IMR-90 (cell line): ENCODE results near the gene FADS6. TPM values are rescaled to one million over a fixed set of nuclear protein-coding genes. Genes with fewer than 3 reads are reported as not detected.
A peak's percentile ranks its signal among the peaks of the same experiment; 100 is the strongest.

ENCODE experiments used
- ATAC-seq: fragments of 200-7000 bp; cut with Tn5 transposase; 2 replicates; pipeline ENCODE4 v1.9.1; 2020; ENCODE audit warnings: low read depth, mild to moderate bottlenecking, moderate library complexity
- BruUV-seq: library from RNA; stranded (reverse); fragments of 400-500 nt; replicated peaks from 2 replicates; lab custom pipeline; 2021; lab: Mats Ljungman, UMichigan
- CTCF ChIA-PET: fragments of 300-600 bp; formaldehyde crosslinking; extraction: SDS; loops from one replicate; lab custom pipeline; 2021; ENCODE audit warnings: antibody characterized with exemption; lab: Yijun Ruan, JAX
- POLR2A ChIA-PET: fragments of 300-600 bp; sonication (Branson Sonifier 250); formaldehyde crosslinking; loops from one replicate; lab custom pipeline; 2022; ENCODE audit warnings: antibody characterized with exemption; ENCODE audit not compliant: unreplicated experiment; lab: Charles Lee
- DNase-seq: peaks from one replicate; pipeline ENCODE4 v3.0.0; 2013
- H2AFZ ChIP-seq: replicated peaks from 2 replicates; pipeline ENCODE3; 2013; ENCODE audit warnings: low read length, mild to moderate bottlenecking; ENCODE audit not compliant: poor library complexity
- H2AK5ac ChIP-seq: 2 replicates; pipeline ENCODE4 v1.6.1; 2013; ENCODE audit warnings: low read depth, low read length, inconsistent platforms
- H2AK9ac ChIP-seq: replicated peaks from 2 replicates; pipeline ENCODE3; 2013; ENCODE audit warnings: mild to moderate bottlenecking, low read depth, low read length, moderate library complexity; ENCODE audit not compliant: poor library complexity
- H2BK120ac ChIP-seq: 2 replicates; pipeline ENCODE4 v1.6.1; 2013; ENCODE audit warnings: low read depth, low read length, inconsistent platforms
- H2BK15ac ChIP-seq: 3 replicates; pipeline ENCODE4 v1.6.1; 2013; ENCODE audit warnings: low read depth, low read length, inconsistent platforms
- H2BK20ac ChIP-seq: 2 replicates; pipeline ENCODE4 v1.6.1; 2013; ENCODE audit warnings: low read depth, mild to moderate bottlenecking, inconsistent platforms, low read length, moderate library complexity
- H2BK5ac ChIP-seq: 2 replicates; pipeline ENCODE4 v1.6.1; 2013; ENCODE audit warnings: mild to moderate bottlenecking, low read depth, low read length, inconsistent platforms; ENCODE audit not compliant: poor library complexity, severe bottlenecking
- H3K14ac ChIP-seq: replicated peaks from 2 replicates; pipeline ENCODE4 v1.6.1; 2013; ENCODE audit warnings: low read depth, low read length, inconsistent platforms
- H3K18ac ChIP-seq: 2 replicates; pipeline ENCODE4 v1.6.1; 2013; ENCODE audit warnings: low read depth, low read length, control low read depth
- H3K23ac ChIP-seq: 2 replicates; pipeline ENCODE4 v1.6.1; 2013; ENCODE audit warnings: low read depth, low read length, inconsistent platforms
- H3K27ac ChIP-seq: 2 replicates; pipeline ENCODE4 v1.5.1; 2013; ENCODE audit warnings: mild to moderate bottlenecking, control low read depth, low read length; ENCODE audit not compliant: insufficient read depth
- H3K27me3 ChIP-seq: 2 replicates; pipeline ENCODE4 v1.6.1; 2013; ENCODE audit warnings: low read length; ENCODE audit not compliant: control insufficient read depth, insufficient read depth
- H3K36me3 ChIP-seq: 2 replicates; pipeline ENCODE4 v1.6.1; 2013; ENCODE audit warnings: low read length, mixed read lengths; ENCODE audit not compliant: control insufficient read depth, insufficient read depth
- H3K4ac ChIP-seq: 2 replicates; pipeline ENCODE4 v1.6.1; 2013; ENCODE audit warnings: low read depth, low read length, inconsistent platforms
- H3K4me1 ChIP-seq: 2 replicates; pipeline ENCODE4 v1.6.1; 2013; ENCODE audit warnings: low read length, mixed read lengths; ENCODE audit not compliant: control insufficient read depth, insufficient read depth
- H3K4me2 ChIP-seq: 2 replicates; pipeline ENCODE4 v1.6.1; 2013; ENCODE audit warnings: low read depth, mild to moderate bottlenecking, control low read depth, low read length, moderate library complexity
- H3K4me3 ChIP-seq: 2 replicates; pipeline ENCODE4 v1.5.1; 2013; ENCODE audit warnings: low read depth, mild to moderate bottlenecking, control low read depth, low read length, moderate library complexity; ENCODE audit not compliant: insufficient read depth
- H3K56ac ChIP-seq: 2 replicates; pipeline ENCODE4 v1.6.1; 2013; ENCODE audit warnings: low read length, inconsistent platforms; ENCODE audit not compliant: insufficient read depth; ENCODE audit errors: extremely low read depth
- H3K79me1 ChIP-seq, 2 experiments: 2 replicates each; pipeline ENCODE4 v1.6.1; 2013; ENCODE audit warnings: low read length in 2 of 2, inconsistent platforms in 1 of 2, low read depth in 1 of 2
- H3K9ac ChIP-seq: 2 replicates; pipeline ENCODE4 v1.6.1; 2013; ENCODE audit warnings: low read depth, low read length, control low read depth
- H3K9me1 ChIP-seq: 2 replicates; pipeline ENCODE4 v1.6.1; 2013; ENCODE audit warnings: low read length, inconsistent platforms; ENCODE audit not compliant: insufficient read depth
- H3K9me3 ChIP-seq: 2 replicates; pipeline ENCODE4 v1.6.1; 2013; ENCODE audit warnings: low read length; ENCODE audit not compliant: control insufficient read depth, insufficient read depth
- H4K20me1 ChIP-seq: 2 replicates; pipeline ENCODE4 v1.6.1; 2013; ENCODE audit warnings: low read length, inconsistent platforms; ENCODE audit not compliant: insufficient read depth
- H4K5ac ChIP-seq: 2 replicates; pipeline ENCODE4 v1.6.1; 2013; ENCODE audit warnings: mild to moderate bottlenecking, low read depth, low read length, control low read depth
- H4K8ac ChIP-seq, 2 experiments: 2 replicates each; pipeline ENCODE4 v1.6.1; 2013; ENCODE audit warnings: low read depth in 2 of 2, low read length in 2 of 2, control low read depth in 1 of 2, inconsistent platforms in 1 of 2
- H4K91ac ChIP-seq: 2 replicates; pipeline ENCODE4 v1.6.1; 2013; ENCODE audit warnings: low read depth, low read length, inconsistent platforms; ENCODE audit not compliant: insufficient read depth
- BHLHE40 ChIP-seq: fragments of 150-350 bp; IDR thresholded peaks from 2 replicates; pipeline ENCODE4 v1.6.1; 2016; ENCODE audit warnings: mild to moderate bottlenecking, low read depth, low read length
- CEBPB ChIP-seq: IDR thresholded peaks from 2 replicates; pipeline ENCODE4 v1.6.1; 2012; ENCODE audit warnings: low read depth, low read length, improper control_type of control experiment
- CHD1 ChIP-seq: IDR thresholded peaks from 2 replicates; pipeline ENCODE4 v1.6.1; 2012; ENCODE audit warnings: low read depth, low read length, improper control_type of control experiment
- FOS ChIP-seq: fragments of 150-350 bp; IDR thresholded peaks from 2 replicates; pipeline ENCODE4 v1.6.1; 2016; ENCODE audit warnings: low read depth, low read length
- MAZ ChIP-seq: IDR thresholded peaks from 2 replicates; pipeline ENCODE4 v1.6.1; 2012; ENCODE audit warnings: low read depth, mild to moderate bottlenecking, low read length, improper control_type of control experiment, moderate library complexity, borderline replicate concordance
- MXI1 ChIP-seq: IDR thresholded peaks from 2 replicates; pipeline ENCODE4 v1.6.1; 2012; ENCODE audit warnings: low read depth, mild to moderate bottlenecking, low read length, moderate library complexity, borderline replicate concordance
- RCOR1 ChIP-seq: IDR thresholded peaks from 2 replicates; pipeline ENCODE4 v1.6.1; 2012; ENCODE audit warnings: mild to moderate bottlenecking, low read length, improper control_type of control experiment; ENCODE audit not compliant: insufficient replicate concordance
- RFX5 ChIP-seq: IDR thresholded peaks from 2 replicates; pipeline ENCODE4 v1.8.0; 2012; ENCODE audit warnings: low read depth, mild to moderate bottlenecking, low read length, moderate library complexity
- SMC3 ChIP-seq: fragments of 150-350 bp; IDR thresholded peaks from 2 replicates; pipeline ENCODE4 v1.6.1; 2016; ENCODE audit warnings: low read depth, mild to moderate bottlenecking, antibody characterized with exemption, low read length, moderate library complexity
- WGBS, 2 experiments: methylation state at CpG; one replicate each; pipeline versions ENCODE4 v1.1.5 to v1.1.7; 2013; ENCODE audit warnings: missing lambda C conversion rate in 2 of 2; ENCODE audit not compliant: insufficient read length in 1 of 2; ENCODE audit errors: extremely low coverage in 2 of 2; 5-methylcytosine and 5-hydroxymethylcytosine counted together
- dilution Hi-C: fragments of 300-500 bp; cut with HindIII; formaldehyde crosslinking; loops from one replicate; pipeline ENCODE4 v1.14.3; 2018; ENCODE audit warnings: low sequenced_read_pairs; ENCODE audit not compliant: unreplicated experiment
- in situ Hi-C: fragments of 300-500 bp; cut with MboI; formaldehyde crosslinking; loops from 3 replicates; pipeline ENCODE4 v1.14.3; 2019; ENCODE audit warnings: low sequenced_read_pairs, inconsistent platforms, mixed read lengths
- intact Hi-C: fragments of 100-400 bp; cut with micrococcal nuclease; formaldehyde crosslinking; loops from 2 replicates; pipeline ENCODE4 v1.10.0; 2022
- polyA plus RNA-seq, 3 experiments: library from polyadenylated mRNA; depleted of rRNA; stranded (reverse); fragments of >200 nt; gene quantifications; 2 replicates each; pipeline ENCODE4 v1.2.3, GENCODE V29; 2012; ENCODE audit warnings: low replicate concordance in 1 of 3
- total RNA-seq: library from RNA; depleted of rRNA; stranded (reverse); fragments of >200 nt; gene quantifications from 2 replicates; pipeline ENCODE4 v1.2.3, GENCODE V29; 2012; rRNA removed
- TF ChIP-seq, protein P1 (sequence below): fragments of 150-350 bp; IDR thresholded peaks from 2 replicates; pipeline ENCODE4 v1.6.1; 2016; ENCODE audit warnings: low read depth, mild to moderate bottlenecking, low read length, moderate library complexity, borderline replicate concordance

FADS6 gene
- total and polyA plus RNA-seq, 2 of the 4 experiments (the other 2 are of a cell fraction), result not detected

DNA sequence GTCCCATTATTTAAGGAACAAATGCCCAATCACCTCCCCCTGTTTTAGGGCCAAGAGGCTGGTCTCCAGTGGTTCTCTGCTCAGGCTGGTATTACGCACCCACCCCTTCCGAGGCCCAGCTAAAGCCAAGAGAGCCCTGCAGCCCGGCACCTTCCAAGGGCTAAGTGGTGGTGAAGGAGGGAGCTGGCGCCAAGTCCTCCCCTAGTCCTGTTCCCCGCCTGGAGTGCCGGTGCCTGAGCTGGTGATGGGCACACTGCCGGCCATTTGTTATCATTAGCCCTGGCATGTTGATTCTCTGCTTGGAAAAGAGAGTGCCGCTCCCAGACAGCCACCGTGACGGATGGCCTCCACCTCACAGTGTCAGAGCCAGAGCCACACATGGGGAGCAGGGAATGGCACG is 65.6 kb downstream of the FADS6 start:
- no peak overlapping the region for H3K4me3 ChIP-seq
- POLR2A ChIA-PET, result no interaction called here
- WGBS, 2 experiments, result 74% methylated on average over 6 of the region's 11 CpGs; no CpG with 5 or more reads in 1 of the 2 experiments

More for the DNA sequence above, 65.6 kb downstream of the FADS6 start:
- no peak overlapping the region for H2BK5ac ChIP-seq
- H3K79me1 ChIP-seq, result no peaks in the 10 kb centered on the region
- H3K9me1 ChIP-seq, result peaks cover 4% of the 10 kb centered on the region; the same call in 1 of the 2 replicates
- H3K18ac ChIP-seq, result no peak overlapping the region
- no peak overlapping the region for H3K4me2 ChIP-seq
- dilution Hi-C loops, result no loop called here
- ATAC-seq (no peak), DNase-seq (no peak)
- no peak for TF ChIP-seq CHD1
- no peak for TF ChIP-seq CEBPB
- TF ChIP-seq RFX5, result no peak
- TF ChIP-seq, protein P1, sequence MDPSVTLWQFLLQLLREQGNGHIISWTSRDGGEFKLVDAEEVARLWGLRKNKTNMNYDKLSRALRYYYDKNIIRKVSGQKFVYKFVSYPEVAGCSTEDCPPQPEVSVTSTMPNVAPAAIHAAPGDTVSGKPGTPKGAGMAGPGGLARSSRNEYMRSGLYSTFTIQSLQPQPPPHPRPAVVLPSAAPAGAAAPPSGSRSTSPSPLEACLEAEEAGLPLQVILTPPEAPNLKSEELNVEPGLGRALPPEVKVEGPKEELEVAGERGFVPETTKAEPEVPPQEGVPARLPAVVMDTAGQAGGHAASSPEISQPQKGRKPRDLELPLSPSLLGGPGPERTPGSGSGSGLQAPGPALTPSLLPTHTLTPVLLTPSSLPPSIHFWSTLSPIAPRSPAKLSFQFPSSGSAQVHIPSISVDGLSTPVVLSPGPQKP, result no peak
- no peak for TF ChIP-seq MXI1
- no peak for TF ChIP-seq BHLHE40
- TF ChIP-seq FOS, result no peak
- no peak for TF ChIP-seq SMC3
- TF ChIP-seq MAZ, result no peak
- no peak for TF ChIP-seq RCOR1
- H3K4me1 ChIP-seq, result no peaks in the 10 kb centered on the region
- no peak overlapping the region for H2BK20ac ChIP-seq
- no peak overlapping the region for H4K5ac ChIP-seq
- H2AK5ac ChIP-seq, result no peak overlapping the region
- H3K36me3 ChIP-seq, result peaks cover 8% of the 10 kb centered on the region
- no peak overlapping the region for H3K14ac ChIP-seq
- intact Hi-C loops, result no loop called here
- H4K91ac ChIP-seq, result no peak overlapping the region
- no peak overlapping the region for H3K27ac ChIP-seq
- no peaks in the 10 kb centered on the region for H3K27me3 ChIP-seq
- H3K23ac ChIP-seq, result no peak overlapping the region
- peak overlapping the region; percentile 59 for H2AK9ac ChIP-seq
- in situ Hi-C loops, result no loop called here
- H3K9me3 ChIP-seq, result no peaks in the 10 kb centered on the region
- no peak overlapping the region for H3K9ac ChIP-seq
- no peaks in the 10 kb centered on the region for H4K20me1 ChIP-seq
- H2BK120ac ChIP-seq, result no peak overlapping the region
- H3K56ac ChIP-seq, result no peak overlapping the region
- no peak overlapping the region for H2BK15ac ChIP-seq
- H2AFZ ChIP-seq, result no peak overlapping the region
- no peak overlapping the region for H3K4ac ChIP-seq
- no TSS peak for BruUV-seq
- CTCF ChIA-PET, result no interaction called here
- no peak overlapping the region for H4K8ac ChIP-seq

Other genes with a start within 250 kb of the FADS6 start
- gene CD300LF, start 180.7 kb downstream of the FADS6 start, total RNA-seq, result not detected in 2 replicates
- gene CD300LF, start 180.7 kb downstream of the FADS6 start, polyA plus RNA-seq (2012; rRNA removed), result not detected in 2 replicates
- gene RAB37, start 156.4 kb downstream of the FADS6 start, total RNA-seq, result not detected in 2 replicates
- gene RAB37, start 156.4 kb downstream of the FADS6 start, polyA plus RNA-seq (2012; rRNA removed), result 0.19 TPM in 1 of 2 replicates, not detected in the other
- gene NHERF1, start 145.0 kb downstream of the FADS6 start, total RNA-seq, result 3.3 and 3.8 TPM in 2 replicates
- gene NHERF1, start 145.0 kb downstream of the FADS6 start, polyA plus RNA-seq (2012; rRNA removed), result 11.8 and 14.5 TPM in 2 replicates
- gene NAT9, start 117.3 kb downstream of the FADS6 start, total RNA-seq, result 25.8 and 48.9 TPM in 2 replicates
- 60.7 and 62.0 TPM in 2 replicates for gene NAT9, start 117.3 kb downstream of the FADS6 start, polyA plus RNA-seq (2012; rRNA removed)
- not detected in 2 replicates for gene GRIN2C, start 33.7 kb downstream of the FADS6 start, total RNA-seq
- 0.22 TPM in 1 of 2 replicates, not detected in the other for gene GRIN2C, start 33.7 kb downstream of the FADS6 start, polyA plus RNA-seq (2012; rRNA removed)
- 12.2 and 12.4 TPM in 2 replicates for gene FDXR, start 20.6 kb downstream of the FADS6 start, total RNA-seq
- gene FDXR, start 20.6 kb downstream of the FADS6 start, polyA plus RNA-seq (2012; rRNA removed), result 18.6 and 21.9 TPM in 2 replicates
- not detected in 2 replicates for gene USH1G, start 29.6 kb upstream of the FADS6 start, total RNA-seq
- gene USH1G, start 29.6 kb upstream of the FADS6 start, polyA plus RNA-seq (2012; rRNA removed), result not detected in 2 replicates
- not detected in 2 replicates for gene OTOP2, start 30.6 kb upstream of the FADS6 start, total RNA-seq
- gene OTOP2, start 30.6 kb upstream of the FADS6 start, polyA plus RNA-seq (2012; rRNA removed), result not detected in 2 replicates
- not detected in 2 replicates for gene OTOP3, start 42.3 kb upstream of the FADS6 start, total RNA-seq
- not detected in 2 replicates for gene OTOP3, start 42.3 kb upstream of the FADS6 start, polyA plus RNA-seq (2012; rRNA removed)
- 0.18 and 0.56 TPM in 2 replicates for gene HID1, start 79.1 kb upstream of the FADS6 start, total RNA-seq
- 1.7 and 2.7 TPM in 2 replicates for gene HID1, start 79.1 kb upstream of the FADS6 start, polyA plus RNA-seq (2012; rRNA removed)
- gene CDR2L, start 94.0 kb upstream of the FADS6 start, total RNA-seq, result 5.6 and 5.7 TPM in 2 replicates
- gene CDR2L, start 94.0 kb upstream of the FADS6 start, polyA plus RNA-seq (2012; rRNA removed), result 18.9 and 23.2 TPM in 2 replicates
- gene MRPL58, start 119.0 kb upstream of the FADS6 start, total RNA-seq, result 42.5 and 53.9 TPM in 2 replicates
- gene MRPL58, start 119.0 kb upstream of the FADS6 start, polyA plus RNA-seq (2012; rRNA removed), result 49.0 and 53.0 TPM in 2 replicates
- gene ATP5PD, start 153.3 kb upstream of the FADS6 start, total RNA-seq, result 365 and 373 TPM in 2 replicates
- 331 and 425 TPM in 2 replicates for gene ATP5PD, start 153.3 kb upstream of the FADS6 start, polyA plus RNA-seq (2012; rRNA removed)
- 9.1 and 9.4 TPM in 2 replicates for gene KCTD2, start 153.6 kb upstream of the FADS6 start, total RNA-seq
- 18.3 and 18.4 TPM in 2 replicates for gene KCTD2, start 153.6 kb upstream of the FADS6 start, polyA plus RNA-seq (2012; rRNA removed)
- 1.1 and 1.8 TPM in 2 replicates for gene SLC16A5, start 194.3 kb upstream of the FADS6 start, total RNA-seq
- 5.9 and 7.1 TPM in 2 replicates for gene SLC16A5, start 194.3 kb upstream of the FADS6 start, polyA plus RNA-seq (2012; rRNA removed)
- gene ARMC7, start 216.3 kb upstream of the FADS6 start, total RNA-seq, result 1.7 and 1.8 TPM in 2 replicates
- 6.9 and 7.3 TPM in 2 replicates for gene ARMC7, start 216.3 kb upstream of the FADS6 start, polyA plus RNA-seq (2012; rRNA removed)
- 23.1 and 24.0 TPM in 2 replicates for gene NT5C, start 238.1 kb upstream of the FADS6 start, total RNA-seq
- gene NT5C, start 238.1 kb upstream of the FADS6 start, polyA plus RNA-seq (2012; rRNA removed), result 44.6 and 62.1 TPM in 2 replicates